ENCODE results near the gene WAPL.

DNA sequence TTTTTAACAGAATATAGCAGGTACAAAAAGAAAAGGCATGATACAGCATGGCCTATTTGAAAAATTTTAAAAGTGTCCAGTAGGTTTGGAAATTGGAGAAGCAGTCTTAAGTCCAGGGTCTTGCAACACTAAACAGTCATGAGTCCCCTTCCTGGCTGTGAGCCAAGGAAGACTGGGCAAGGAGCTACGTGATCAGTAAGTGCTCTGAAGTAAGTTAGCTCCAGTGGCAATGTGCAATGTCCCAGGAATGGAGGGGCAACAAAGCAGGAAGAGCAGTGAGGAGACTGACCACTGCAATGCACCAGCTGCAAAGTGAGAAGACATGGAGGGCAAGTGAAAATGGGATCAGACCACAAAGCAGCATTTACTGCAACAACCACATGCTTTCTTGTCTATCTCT, 82.0 kb downstream of the WAPL start:
- TF ChIP-seq CTCF (conservative IDR thresholded peaks at IDR 0.05; ENCODE audit: low read depth, low read length) (no peak), EZH2phosphoT487 (IDR thresholded peaks at IDR 0.05; ENCODE audit: borderline replicate concordance, low read length) (no peak)

All from PC-3 (cell line).